Esophagus muscularis mucosa (tissue), 3 donors: ENCODE results near the gene NKIRAS2.

Experiments
- CTCF ChIP-seq, 3 experiments: fragments of 200-600 bp in 2 of 3; fragments of 450-650 bp in 1 of 3; sonication (generic) in 2 of 3; IDR thresholded peaks; one replicate each; pipeline ENCODE4 v1.5.1; 2017 to 2019; ENCODE audit warnings: antibody characterized with exemption in 3 of 3, mild to moderate bottlenecking in 2 of 3, moderate library complexity in 1 of 3
- POLR2AphosphoS5 ChIP-seq, 2 donors: sonication (generic); formaldehyde crosslinking; IDR thresholded peaks; one replicate each; pipeline ENCODE4 v1.6.1; 2017; ENCODE audit warnings: antibody characterized with exemption in 2 of 2

GRCh38 chr17:42072323-42073187 is 52.7 kb downstream of the NKIRAS2 start:
- TF ChIP-seq POLR2AphosphoS5 (IDR thresholded peaks at IDR 0.05) (no peak), CTCF (IDR thresholded peaks at IDR 0.05) (peak in 1 of 3 experiments; percentile 13)
